ENCODE results near the gene LMTK3.

DNA sequence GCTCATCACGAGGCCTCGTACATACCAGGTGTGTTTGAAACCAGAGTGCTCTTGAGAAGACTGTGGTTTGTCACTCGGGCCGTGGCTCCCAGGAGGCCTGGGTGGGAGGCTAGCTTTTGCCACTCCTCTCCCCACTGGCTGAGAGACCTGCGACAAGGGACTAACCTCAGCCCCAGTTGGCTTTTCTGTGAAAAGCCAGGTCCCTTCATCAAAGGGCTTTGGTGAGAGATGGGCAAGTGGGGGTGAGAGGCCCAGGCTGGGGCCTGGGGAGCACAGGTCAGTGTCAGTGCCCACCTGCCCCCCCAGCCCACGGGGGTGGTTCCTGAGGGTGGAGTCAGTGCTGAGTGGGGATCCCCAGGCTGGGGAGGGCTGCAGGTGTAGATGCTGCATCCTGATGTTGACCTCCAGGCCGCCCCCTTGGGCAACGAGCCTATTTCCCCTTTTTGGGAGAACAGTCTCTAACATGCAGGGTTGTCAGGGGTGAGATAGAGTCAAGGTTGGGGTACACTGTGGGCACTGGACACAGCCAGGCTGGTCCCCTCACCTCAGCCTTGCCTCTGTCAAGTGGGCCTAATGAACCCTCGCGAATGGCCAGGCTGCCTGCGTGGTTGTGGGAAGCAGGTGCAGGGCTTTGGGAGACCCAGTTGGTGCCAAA lies 55.6 kb downstream of the LMTK3 start:
- TF ChIP-seq CTCF (conservative IDR thresholded peaks at IDR 0.05; ENCODE audit: low read depth, low read length) (no peak), RAD21 (IDR thresholded peaks at IDR 0.05; ENCODE audit: low read length) (no peak), POLR2A (IDR thresholded peaks at IDR 0.05; ENCODE audit: low read depth, low read length) (no peak), BHLHE40 (IDR thresholded peaks at IDR 0.05; ENCODE audit: low read depth, low read length) (no peak), CHD1 (IDR thresholded peaks at IDR 0.05; ENCODE audit: low read depth, low read length) (no peak), RCOR1 (IDR thresholded peaks at IDR 0.05; ENCODE audit: insufficient replicate concordance, low read length) (no peak), MAZ (IDR thresholded peaks at IDR 0.05; ENCODE audit: borderline replicate concordance, low read depth, low read length) (no peak)

Data from IMR-90 (cell line).